ENCODE measurements around the gene NOP14.

DNA sequence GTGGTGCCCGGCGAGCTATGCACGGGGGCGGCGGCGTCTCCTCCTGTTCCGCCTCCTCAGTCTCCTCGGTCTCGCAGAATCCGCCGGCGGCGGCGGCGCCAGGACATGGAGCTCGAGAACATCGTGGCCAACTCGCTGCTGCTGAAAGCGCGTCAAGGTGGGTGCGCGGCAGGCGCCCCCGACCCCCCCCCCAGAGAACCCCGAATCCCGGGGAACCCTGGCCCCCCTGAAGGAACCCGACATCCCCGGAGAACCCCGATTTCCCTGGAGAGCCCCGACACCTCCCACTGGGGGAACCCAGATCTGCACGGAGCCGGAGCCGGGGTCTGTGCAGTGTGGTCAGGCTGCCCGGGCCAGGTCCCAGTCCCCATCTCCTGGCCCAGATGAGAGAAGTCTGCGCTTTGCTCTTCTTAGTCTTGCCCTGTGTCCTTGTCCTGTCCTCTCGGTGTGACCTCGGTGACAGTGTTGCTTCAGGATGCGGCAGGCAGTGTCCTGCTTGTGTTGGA lies 813 bp upstream of the NOP14 start:
- TF ChIP-seq, protein P1, sequence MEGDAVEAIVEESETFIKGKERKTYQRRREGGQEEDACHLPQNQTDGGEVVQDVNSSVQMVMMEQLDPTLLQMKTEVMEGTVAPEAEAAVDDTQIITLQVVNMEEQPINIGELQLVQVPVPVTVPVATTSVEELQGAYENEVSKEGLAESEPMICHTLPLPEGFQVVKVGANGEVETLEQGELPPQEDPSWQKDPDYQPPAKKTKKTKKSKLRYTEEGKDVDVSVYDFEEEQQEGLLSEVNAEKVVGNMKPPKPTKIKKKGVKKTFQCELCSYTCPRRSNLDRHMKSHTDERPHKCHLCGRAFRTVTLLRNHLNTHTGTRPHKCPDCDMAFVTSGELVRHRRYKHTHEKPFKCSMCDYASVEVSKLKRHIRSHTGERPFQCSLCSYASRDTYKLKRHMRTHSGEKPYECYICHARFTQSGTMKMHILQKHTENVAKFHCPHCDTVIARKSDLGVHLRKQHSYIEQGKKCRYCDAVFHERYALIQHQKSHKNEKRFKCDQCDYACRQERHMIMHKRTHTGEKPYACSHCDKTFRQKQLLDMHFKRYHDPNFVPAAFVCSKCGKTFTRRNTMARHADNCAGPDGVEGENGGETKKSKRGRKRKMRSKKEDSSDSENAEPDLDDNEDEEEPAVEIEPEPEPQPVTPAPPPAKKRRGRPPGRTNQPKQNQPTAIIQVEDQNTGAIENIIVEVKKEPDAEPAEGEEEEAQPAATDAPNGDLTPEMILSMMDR (conservative IDR thresholded peaks at IDR 0.05; ENCODE audit: low read length) = no peak
- no peak for TF ChIP-seq EZH2phosphoT487 (IDR thresholded peaks at IDR 0.05; ENCODE audit: borderline replicate concordance)

Data from Loucy (cell line).